Chondrocyte (in vitro differentiated cells): ENCODE results near the gene SCRN1. TPM values are rescaled to one million over a fixed set of nuclear protein-coding genes. Genes with fewer than 3 reads are reported as not detected.

Source experiments
- DNase-seq: peaks from one replicate; pipeline ENCODE4 v3.0.0; 2021; ENCODE audit warnings: mixed read lengths, low spot score
- H3K27ac Mint-ChIP-seq: one replicate; pipeline ENCODE4 v1.8.0; 2021; ENCODE audit warnings: mild to moderate bottlenecking, moderate library complexity, mixed read lengths; ENCODE audit not compliant: unreplicated experiment
- H3K27me3 Mint-ChIP-seq: 2 replicates; pipeline ENCODE4 v1.8.0; 2021; ENCODE audit warnings: low read depth, mixed read lengths
- H3K36me3 Mint-ChIP-seq: 2 replicates; pipeline ENCODE4 v1.8.0; 2021; ENCODE audit warnings: low read depth, mixed read lengths
- H3K4me1 Mint-ChIP-seq: 2 replicates; pipeline ENCODE4 v1.8.0; 2021; ENCODE audit warnings: low read depth, mild to moderate bottlenecking, mixed read lengths
- H3K4me3 Mint-ChIP-seq: one replicate; pipeline ENCODE4 v1.8.0; 2021; ENCODE audit warnings: mild to moderate bottlenecking, moderate library complexity, mixed read lengths; ENCODE audit not compliant: unreplicated experiment
- H3K9me3 Mint-ChIP-seq: 2 replicates; pipeline ENCODE4 v1.8.0; 2021; ENCODE audit warnings: low read depth, mixed read lengths
- CTCF ChIP-seq: fragments of 200-600 bp; sonication (generic); IDR thresholded peaks from 2 replicates; pipeline ENCODE4 v1.5.0; 2021; ENCODE audit warnings: antibody characterized with exemption, mild to moderate bottlenecking, moderate library complexity
- total RNA-seq: library from RNA; stranded (reverse); gene quantifications from 3 replicates; pipeline ENCODE4 v1.2.1, GENCODE V29; 2021

Gene SCRN1
- total RNA-seq, 1 donor from 2014 or later, result 129 TPM

DNA sequence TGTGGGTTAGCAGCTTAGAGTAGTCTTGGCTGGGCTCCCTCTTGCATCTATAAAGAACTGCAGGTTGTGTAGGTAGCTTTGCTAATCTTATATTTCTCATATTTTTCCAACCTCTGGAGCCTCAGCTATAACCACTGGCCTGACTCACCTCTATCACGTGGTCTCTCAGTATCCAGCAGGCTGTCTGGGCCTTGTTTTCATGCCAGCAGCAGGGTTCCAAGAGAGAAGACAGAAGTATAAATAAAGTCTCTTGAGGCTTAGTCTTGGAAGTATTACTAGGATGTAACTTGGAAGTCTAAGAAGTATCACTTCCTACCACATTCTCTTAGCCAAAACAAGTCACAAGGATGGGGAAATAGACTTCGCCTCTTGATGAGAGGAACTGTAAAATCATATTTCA, 110.0 kb downstream of the SCRN1 start:
- no peak for TF ChIP-seq CTCF
- H3K4me3 Mint-ChIP-seq, result no peak overlapping the region
- no peak for DNase-seq
- H3K36me3 Mint-ChIP-seq, result no peaks in the 10 kb centered on the region
- peaks cover 8% of the 10 kb centered on the region for H3K27me3 Mint-ChIP-seq
- H3K27ac Mint-ChIP-seq, result no peak overlapping the region
- no peaks in the 10 kb centered on the region for H3K9me3 Mint-ChIP-seq
- peaks cover 14% of the 10 kb centered on the region for H3K4me1 Mint-ChIP-seq

GRCh38 chr7:29878081-29878688, 111.4 kb downstream of the SCRN1 start:
- no peak for DNase-seq
- H3K27ac Mint-ChIP-seq, result peak overlapping the region; percentile 55
- peak; percentile 91 for TF ChIP-seq CTCF
- no peaks in the 10 kb centered on the region for H3K9me3 Mint-ChIP-seq
- H3K4me1 Mint-ChIP-seq, result peaks cover 14% of the 10 kb centered on the region
- peaks cover 7% of the 10 kb centered on the region for H3K27me3 Mint-ChIP-seq
- no peak overlapping the region for H3K4me3 Mint-ChIP-seq
- no peaks in the 10 kb centered on the region for H3K36me3 Mint-ChIP-seq

GRCh38 chr7:29877196-29877595, 112.4 kb downstream of the SCRN1 start:
- no peak for TF ChIP-seq CTCF
- Mint-ChIP-seq H3K9me3 (no peaks in the 10 kb centered on the region), H3K36me3 (no peaks in the 10 kb centered on the region), H3K27ac (no peak overlapping the region), H3K27me3 (peaks cover 3% of the 10 kb centered on the region), H3K4me1 (peaks cover 20% of the 10 kb centered on the region), H3K4me3 (no peak overlapping the region)
- DNase-seq, result no peak

DNA sequence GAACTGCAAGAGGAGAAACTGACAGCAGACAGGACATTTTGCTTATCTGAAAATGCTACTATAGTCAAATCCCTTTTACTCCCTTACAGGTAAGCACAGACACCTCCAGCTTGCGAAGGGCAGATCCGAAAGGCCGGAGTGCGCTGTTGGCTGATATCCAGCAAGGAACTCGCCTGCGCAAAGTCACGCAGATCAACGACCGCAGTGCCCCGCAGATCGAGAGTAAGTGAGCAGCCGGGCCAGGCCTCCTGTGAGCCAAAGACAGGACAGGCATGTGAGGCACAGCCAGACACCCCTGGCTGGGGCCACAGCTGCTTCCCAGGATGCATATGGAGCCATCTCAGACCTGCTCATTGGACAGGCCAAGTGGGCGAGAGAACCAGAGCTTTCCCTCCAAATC, 113.9 kb downstream of the SCRN1 start:
- no peak for DNase-seq
- Mint-ChIP-seq H3K27me3 (peaks cover 3% of the 10 kb centered on the region), H3K4me1 (peaks cover 30% of the 10 kb centered on the region), H3K9me3 (no peaks in the 10 kb centered on the region), H3K27ac (no peak overlapping the region), H3K4me3 (no peak overlapping the region), H3K36me3 (no peaks in the 10 kb centered on the region)
- no peak for TF ChIP-seq CTCF

DNA sequence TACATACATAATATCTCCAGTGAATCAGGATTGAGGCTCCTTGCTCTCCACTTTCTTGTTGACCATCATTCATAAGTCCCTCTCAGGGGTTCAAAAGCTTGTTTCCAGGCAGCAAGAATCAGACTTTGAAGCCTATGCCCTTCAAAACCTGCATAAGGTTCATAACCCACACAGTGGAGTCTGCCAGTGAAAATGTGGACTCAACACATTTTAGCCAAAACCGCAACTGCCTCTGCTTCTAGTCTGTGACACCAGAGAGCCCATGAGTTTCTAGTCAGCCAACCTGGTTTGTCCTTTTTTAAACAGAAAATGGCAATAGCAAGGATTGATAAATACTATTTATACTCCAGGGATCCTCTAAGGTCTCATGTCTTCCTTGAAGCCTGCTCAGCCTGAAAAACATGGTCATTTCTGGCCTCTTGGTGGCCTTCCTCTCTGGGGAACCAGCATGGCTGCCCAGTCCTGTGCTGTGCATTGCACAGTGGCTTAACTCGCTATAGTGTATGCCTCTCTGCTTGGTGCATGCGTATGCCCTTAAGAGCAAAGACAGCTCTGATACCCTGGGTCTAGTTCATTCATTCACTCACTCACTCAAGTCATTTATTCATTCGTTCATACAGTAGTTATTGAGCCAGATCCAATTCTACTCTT, 115.8 kb downstream of the SCRN1 start:
- Mint-ChIP-seq H3K9me3 (no peaks in the 10 kb centered on the region), H3K4me1 (peaks cover 23% of the 10 kb centered on the region), H3K4me3 (no peak overlapping the region), H3K27ac (no peak overlapping the region), H3K27me3 (peaks cover 3% of the 10 kb centered on the region), H3K36me3 (no peaks in the 10 kb centered on the region)
- no peak for DNase-seq
- TF ChIP-seq CTCF, result no peak
